Activated naive CD8-positive, alpha-beta T cell treated with anti-CD3 and anti-CD28 coated beads, Interleukin-2, amount 50 U/mL, for 16 hours (primary cell): ENCODE results near the gene OR52I1.

ENCODE experiments used
- DNase-seq: peaks from one replicate; pipeline ENCODE4 v3.0.0-alpha.2; 2020; ENCODE audit warnings: low read depth, low spot score

Gene OR52I1, protein sequence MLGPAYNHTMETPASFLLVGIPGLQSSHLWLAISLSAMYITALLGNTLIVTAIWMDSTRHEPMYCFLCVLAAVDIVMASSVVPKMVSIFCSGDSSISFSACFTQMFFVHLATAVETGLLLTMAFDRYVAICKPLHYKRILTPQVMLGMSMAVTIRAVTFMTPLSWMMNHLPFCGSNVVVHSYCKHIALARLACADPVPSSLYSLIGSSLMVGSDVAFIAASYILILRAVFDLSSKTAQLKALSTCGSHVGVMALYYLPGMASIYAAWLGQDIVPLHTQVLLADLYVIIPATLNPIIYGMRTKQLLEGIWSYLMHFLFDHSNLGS

DNA sequence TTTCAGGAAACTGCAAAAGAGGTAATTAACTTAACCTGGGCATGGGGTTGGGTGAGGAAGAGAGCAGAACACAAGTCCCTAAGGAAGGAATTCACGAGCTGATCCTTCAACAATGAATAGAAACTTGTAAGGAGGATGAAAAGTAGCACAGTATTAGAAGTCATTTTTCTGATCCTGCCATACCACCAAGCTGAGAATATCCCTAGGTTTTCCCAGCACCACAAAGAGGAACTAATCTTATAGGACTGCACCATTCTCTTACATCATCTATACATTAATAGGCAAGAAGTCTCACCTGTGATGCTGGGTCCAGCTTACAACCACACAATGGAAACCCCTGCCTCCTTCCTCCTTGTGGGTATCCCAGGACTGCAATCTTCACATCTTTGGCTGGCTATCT is at the start of gene OR52I1:
OR52I1 (plus strand) TSS at position 301 of the 400 bp plus-strand sequence; CDS start at position 301, 0 bp downstream.
- no peak for DNase-seq

DNA sequence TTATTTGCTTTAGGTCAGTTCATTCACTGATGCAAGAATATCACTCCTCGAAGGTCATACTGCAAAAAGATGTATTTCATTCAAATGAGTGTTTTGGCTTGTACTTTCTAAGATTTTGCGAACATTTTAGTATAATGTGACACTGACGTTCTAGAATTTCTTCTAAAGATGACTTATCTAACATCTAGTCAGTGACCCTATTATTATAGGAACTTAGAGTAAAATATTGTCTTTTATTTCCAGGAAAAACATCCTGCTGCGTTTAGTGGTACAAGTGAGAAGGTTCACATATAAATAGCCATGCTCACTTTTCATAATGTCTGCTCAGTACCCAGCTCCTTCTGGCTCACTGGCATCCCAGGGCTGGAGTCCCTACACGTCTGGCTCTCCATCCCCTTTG is 48.9 kb upstream of the OR52I1 start, which contains the start of gene OR52M1:
OR52M1 (plus strand) TSS at position 301 of the 400 bp plus-strand sequence; CDS start at position 301, 0 bp downstream.
- no peak for DNase-seq

DNA sequence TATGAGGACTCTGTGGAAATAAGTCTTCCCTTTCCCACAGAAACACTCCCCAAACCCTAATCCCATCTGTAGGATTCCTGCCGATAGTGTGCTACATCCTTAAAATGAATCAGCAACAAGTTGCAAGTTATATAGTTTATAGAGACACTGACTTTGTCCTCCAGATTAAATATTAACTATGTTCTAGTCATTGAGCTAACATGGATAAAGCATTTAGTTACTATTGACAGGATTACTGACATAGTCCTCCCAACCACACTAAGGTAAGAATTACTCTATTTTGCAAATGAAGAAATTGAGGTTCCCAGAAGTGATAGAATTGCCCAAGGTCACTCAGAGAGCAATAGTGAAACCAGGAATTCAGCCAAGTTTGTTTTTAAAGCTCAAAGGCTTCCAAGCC is 47.0 kb upstream of the OR52I1 start:
- no peak for DNase-seq

DNA sequence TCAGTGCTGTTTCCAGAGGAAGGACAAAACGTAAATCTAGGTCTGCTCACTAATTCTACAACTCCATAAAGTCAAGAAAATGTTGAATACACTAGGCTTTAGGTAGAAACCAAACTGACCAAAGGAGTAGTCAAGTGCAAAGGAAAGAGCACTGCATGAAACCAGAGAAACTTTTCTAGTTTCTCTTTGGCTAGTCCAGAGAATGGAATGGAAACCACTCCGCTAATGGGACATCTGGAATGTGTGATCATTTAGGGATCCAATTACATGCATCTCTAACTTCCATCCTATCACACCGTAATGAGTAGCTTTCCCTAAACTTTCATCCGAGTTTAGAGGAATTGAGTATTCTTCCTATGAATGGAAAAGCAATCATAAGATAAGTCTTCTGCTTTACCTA is 46.4 kb upstream of the OR52I1 start:
- DNase-seq, result no peak

DNA sequence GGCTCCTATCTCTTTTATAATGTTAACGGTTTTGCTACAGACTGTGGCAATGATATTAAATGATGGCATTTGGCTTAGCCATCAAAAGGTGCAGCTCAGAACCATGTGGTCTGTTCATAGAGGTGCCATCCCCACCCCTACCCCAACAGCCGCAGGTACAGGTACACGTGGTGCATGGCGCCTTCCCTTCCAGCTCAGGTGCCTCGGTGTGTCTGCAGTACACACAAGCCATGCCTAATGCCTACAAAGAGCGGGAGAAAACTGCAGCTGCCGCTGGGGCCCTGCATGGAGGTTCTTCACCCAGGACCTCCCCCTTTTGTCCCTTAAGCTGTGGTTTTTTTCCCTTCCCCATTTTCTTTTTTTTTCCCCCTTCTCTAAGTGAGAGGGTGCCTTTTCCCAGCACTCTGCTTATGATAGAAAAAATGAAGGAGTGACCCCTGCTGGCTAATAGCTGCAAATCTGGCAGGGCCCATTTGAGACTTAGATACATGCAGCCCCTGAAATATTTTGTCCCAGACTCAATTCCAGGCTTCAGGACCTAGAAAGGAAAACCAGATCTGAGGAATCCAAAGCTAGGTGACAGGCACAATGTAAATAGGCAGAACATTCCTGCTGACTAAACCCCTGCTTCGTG is 42.4 kb upstream of the OR52I1 start:
- DNase-seq, result no peak

DNA sequence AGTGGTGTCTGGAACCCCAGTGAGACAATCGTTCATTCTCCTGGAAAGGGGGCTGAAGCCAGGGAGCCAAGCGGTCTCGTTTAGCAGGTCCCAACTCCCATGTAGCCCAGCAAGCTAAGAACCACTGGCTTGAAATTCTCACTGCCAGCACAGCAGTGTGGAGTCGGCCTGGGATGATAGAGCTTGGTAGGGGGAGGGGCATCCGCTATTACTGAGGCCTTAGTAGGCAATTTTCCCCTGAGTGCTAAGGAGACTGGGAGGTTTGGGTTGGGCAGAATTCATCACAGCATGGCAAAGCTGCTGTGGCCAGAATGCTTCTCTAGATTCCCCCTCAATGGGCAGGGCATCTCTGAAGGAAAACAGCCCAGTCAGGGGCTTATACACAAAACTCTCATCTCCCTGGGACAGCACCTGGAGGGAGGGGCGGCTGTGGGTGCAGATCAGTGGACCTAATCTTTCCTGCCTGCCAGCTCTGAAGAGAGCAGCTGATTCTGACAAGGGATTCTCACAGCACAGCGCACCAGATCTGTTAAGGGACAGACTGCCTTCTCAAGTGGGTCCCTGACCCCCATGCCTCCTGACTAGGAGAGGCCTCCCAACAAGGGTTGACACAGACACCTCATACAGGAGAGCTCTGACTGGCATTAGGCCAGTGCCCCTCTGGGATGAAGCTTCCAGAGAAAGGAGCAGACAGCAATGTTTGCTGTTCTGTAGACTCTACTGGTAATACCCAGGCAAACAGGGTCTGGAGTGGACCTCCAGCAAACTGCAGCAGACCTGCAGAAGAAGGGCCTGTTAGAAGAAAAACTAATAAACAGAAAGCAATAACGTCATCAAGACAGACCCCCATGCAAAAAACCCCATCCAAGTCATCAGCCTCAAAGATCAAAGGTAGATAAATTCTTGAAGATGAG is 34.1 kb upstream of the OR52I1 start:
- no peak for DNase-seq

DNA sequence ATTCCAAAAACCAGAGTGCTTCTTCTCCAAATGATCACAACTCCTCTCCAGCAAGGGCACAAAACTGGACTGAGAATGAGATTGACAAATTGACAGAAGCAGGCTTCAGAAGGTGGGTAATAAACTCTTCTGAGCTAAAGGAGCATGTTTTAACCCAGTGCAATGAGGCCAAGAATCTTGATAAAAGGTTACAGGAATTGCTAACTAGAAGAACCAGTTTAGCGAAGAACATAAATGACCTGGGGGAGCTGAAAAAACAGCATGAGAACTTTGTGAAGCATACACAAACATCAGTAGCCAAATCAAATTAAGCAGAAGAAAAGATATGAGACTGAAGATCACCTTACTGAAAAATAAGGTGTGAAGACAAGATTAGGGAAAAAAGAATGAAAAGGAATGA is 33.4 kb upstream of the OR52I1 start:
- no peak for DNase-seq

DNA sequence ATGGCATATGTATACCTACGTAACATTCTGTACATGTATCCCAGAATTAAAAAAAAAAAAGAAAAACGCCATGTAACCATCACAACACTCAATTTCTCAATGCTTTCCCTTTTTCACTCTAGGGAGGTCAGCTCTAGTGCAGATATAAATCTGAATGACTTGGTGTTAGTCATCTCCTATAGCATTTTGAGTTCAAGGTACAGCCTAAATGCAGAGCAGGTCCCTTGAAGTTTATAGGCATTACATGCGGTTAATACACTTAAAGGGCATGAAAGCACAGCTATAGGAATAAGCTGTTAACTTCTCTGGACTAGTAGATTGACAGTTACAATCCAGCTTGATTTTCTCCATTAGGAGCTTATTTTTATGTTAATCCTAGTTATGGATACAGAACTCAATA is 28.5 kb upstream of the OR52I1 start:
- no peak for DNase-seq

DNA sequence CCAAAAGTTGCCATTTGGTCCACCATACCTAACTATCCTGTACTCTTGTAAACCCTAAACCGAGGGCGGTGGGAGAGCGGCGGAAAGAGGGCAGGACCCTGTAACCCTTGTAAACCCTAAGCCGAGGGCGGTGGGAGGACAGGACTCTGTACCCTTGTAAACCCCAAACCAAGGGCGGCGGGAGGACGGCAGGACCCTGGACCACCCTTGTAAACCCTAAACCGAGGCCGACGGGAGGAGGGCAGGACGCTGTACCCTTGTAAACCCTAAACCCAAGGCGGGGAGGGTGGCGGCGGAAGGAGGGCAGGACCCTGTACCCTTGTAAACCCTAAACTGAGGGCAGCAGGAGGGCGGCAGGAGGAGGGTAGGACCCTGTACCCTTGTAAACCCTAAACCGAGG is 24.8 kb upstream of the OR52I1 start:
- DNase-seq, result no peak

DNA sequence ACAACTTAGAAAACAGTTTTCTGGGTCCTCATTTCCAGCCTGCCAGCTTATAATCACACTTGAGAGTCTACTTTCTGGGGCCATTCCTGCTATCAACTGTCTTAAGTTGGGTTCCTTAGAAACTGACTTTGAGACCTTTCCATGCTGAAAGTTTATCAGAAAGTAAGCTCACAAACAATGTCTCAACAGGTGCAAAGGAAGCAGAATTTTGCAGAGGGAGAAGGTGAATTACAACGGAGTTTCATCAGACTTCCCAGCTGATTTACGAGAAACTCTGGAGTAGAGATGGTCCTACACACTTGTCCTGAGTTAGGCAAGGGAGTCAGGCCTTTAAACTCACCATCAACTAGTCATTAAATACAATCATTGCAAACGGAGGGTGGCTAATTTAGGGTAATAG is 17.0 kb upstream of the OR52I1 start:
- no peak for DNase-seq

DNA sequence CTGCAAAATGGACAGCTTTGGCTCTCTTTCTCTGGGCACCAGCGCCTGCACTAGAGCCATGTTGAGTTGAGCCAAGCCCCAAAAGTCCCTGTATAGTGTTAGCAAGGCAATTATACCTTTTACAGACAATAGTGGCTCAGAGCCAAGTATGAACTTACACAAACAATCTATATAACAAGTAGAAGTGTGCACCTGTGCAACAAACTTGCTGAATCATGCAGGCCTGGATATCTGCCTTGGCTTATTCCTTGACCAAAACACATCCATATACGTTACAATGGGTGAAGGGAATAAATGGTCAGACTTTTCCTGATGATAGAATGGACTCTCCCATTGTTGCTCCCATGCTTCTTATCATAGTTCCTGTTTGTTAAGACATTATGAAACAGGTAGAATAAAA is 16.1 kb upstream of the OR52I1 start:
- no peak for DNase-seq

DNA sequence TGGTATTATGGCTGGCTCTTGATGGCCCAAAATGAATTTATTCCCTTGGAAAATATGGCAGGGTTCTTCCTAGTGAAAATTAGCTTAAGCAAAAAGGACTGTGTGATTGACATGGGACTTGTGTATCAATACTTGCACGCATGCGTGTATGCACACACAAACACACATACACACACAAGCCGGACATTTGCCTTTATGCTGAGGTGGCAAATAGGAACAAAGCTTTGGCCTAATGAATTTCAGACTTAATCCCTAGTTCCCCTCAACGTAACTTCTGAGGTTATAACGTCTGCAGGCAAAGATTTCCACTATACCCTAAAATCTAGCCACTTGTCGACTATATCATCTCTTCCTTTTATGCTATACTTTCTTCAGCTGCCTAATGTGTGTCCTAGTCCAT is 15.2 kb upstream of the OR52I1 start:
- no peak for DNase-seq

DNA sequence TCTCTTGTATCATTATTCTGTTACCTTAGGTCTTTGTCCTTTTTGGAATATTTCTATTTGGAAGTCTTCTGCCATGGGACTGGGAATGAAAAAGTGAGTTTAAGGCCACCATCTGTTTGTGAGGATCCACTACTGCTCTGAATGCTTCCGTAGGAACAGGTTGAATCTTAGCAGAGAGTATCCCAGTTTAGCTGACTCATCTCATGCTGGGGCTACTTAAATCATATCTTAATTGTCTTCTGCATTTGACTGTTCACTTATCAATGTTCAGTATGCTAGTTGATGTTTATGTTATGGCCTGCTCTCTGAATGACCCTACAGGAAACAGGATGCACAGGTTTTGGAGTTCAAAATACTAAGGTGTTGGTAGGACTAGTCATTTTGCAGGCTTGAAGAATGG is 13.7 kb upstream of the OR52I1 start:
- no peak for DNase-seq

DNA sequence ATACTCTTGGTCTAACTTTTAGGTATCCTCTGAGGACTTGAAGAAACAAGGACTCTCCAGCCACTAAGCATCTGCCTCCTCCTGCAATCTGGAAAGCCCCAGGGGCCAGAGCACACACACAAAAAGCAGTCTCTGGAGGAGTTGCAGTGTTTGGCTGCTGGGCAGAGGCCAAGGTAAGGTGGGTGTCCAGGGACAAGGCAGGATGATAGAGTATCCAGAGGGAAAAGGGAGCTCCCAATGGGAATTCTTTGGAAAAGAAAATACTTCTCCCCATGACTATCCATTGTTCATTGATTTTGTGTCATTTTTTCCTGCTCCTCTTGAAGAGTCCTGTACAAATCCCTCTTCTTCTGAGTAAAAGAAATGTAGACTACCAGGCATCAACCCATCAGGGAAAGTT is 12.4 kb upstream of the OR52I1 start, which contains the start of gene OR52I2:
OR52I2 (plus strand) TSS at position 301 of the 400 bp plus-strand sequence.
- no peak for DNase-seq

DNA sequence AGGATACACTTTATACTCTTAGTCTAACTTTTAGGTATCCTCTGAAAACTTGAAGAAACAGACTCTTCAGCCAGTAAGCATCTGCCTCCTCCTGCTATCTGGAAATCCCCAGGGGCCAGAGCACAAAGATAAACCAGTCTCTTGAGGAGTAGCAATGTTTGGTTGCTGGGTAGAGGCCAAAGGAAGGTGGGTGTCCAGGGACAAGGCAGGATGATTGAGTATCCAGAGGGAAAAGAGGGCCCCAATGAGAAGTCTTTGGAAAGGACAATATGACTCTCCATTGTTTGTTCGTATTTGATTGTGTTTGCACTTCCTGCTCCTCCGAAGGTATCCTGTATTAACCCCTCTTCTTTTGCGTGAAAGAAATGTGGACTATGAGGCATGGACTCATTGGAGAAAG is 4.8 kb upstream of the OR52I1 start:
- no peak for DNase-seq

DNA sequence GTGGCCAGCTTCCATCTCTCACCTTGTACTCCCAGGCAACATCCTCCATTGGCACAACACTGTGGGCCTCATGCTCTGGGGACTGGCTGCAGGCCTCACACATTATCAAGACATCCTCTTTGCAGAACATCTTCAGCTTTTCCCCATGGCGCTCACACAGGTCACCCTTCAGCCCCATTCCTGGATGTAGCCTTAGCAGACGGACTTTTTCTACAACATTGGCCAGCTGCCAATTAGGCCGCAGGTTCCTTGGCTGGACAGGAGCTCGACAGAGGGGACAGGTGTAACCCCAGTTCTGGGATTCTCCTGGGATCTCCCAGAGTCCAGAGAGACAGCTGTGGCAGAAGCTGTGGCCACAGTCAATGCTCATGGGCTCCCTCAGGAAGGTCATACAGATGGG is 11.2 kb downstream of the OR52I1 start:
- no peak for DNase-seq

DNA sequence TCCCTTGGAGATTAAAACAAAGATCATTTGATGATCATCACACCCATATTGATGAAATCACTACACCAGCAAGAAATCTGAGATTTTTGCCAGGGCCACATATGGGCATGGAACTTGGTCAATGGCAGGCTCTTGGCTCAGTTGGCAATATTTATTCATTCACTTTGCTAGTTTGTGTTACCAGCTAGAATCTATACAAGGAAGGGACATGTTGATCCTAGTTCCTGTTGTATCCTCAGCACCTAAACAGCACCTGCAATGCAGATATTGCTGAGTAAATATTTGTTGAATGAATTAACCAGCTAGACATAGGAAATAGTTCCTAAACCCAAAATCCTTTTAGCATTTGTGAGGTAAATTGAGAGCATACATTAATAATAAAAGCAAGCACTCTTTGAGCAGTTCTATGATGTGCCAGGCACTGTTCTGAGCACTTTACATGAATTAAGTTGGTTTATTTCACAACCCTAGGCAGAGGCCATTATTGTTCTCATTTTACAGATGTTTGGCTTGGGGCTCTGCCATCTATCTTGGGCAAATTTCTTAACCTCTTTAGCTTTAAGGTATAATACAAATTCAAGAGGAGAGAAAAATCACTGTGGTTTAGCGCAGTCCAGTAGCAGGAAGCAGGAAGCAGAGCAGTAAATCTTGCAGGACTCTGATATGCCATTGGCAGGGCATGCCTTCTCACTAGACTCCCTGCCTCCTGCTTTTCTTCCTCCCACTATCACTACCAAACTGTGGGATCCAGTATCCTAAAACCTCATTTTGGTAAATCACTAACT is 12.6 kb downstream of the OR52I1 start:
- DNase-seq, result no peak

DNA sequence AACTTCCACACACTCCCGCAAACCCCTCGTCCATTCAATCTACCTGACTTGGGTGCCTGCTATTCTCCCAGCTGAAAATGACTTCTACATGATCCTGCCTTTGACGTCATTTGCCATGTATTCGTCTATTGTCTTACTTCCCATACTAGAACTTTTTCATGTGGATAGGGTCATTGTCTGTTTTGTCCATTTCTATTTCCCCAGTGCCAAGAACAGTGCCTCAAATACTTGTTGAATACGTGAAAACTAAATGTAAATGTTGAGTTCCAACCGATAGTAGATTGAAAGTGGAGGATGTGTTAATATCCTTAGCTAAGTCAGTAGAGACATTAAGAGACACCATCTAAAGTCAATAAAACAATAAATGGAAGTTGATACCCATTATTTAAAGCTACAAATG is 13.3 kb downstream of the OR52I1 start:
- DNase-seq, result no peak

DNA sequence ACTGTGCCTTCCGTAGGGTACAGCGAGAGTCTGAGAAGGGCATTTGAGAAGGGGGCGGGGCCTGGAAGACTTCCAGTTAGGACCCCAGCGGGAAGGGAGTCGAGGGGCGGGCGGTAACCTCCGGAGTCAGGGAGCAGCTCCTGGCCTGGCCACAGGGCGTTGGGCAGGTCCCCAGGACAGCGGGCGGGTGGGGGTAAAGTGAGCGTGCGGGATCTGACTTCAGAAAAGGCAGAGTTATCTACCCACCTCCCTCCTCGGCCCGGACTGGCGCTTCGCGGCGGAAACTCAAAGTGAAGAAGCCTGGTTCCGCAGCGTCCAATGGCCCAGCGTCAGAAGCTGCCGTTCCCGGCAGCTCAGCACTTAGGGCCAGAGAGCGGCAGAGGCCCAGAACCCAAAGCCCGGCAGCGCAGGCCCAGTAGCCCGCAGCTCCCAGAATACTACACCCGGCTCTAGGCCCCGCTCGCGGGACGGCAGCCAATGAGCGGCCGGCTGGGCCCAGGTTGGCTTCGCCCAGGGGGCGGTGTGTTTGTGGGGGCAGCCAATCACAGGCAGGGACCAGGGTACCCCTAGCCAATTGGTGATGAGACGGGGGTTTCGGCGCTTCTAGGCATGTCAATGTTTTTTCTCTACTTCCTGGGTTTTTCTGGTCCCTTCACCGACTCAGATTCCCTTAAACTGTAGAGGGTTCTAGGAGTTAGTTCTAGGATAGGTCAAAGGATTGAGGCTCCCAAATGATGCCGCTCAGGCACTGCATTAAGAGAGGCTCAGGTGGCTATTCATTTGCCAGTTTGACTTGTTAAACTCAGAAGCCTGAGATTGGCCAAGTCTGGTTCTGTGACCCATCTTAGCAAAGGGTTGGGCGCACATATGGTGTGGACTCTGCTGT is 14.2 kb downstream of the OR52I1 start, which contains the start of gene TRIM68:
TRIM68 (minus strand) TSS at position 451 of the 886 bp plus-strand sequence. CDS start 2,727 bp downstream, outside the sequence.
- DNase-seq, result peak; percentile 90

DNA sequence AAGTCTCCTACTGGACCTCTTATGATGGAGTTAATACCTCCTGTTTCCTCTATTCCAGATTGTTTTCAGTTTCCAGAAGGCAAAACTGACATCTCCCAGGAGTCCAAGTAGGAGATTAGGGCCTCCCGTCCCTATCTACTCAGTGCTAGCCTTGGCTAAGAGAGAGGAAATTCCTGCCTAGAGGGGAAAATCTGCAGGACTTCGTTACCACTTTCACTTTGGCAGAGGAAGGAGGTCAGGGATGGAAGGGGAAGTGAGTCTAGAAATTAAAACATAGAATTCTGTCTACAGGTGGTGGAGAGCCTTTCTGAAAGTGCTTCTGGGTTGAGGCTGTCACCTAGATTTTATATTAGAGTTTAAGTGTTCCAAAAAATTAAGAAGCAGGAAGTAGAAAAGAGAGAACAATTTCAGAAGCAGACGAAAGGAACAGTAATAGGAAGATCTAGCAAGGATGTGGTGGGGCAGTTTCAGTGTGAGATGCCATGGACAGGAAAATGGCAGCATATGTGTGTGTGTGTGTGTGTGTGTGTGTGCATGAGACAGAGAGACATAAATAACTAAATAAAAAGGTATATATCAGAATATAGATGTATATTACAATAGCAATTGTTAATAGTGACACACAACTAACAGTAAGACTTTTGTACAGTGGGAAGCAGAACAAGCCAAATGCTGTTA is 16.6 kb downstream of the OR52I1 start:
- no peak for DNase-seq
